Cardiac muscle cell (in vitro differentiated cells and primary cell): ENCODE data around the gene TMEM168. TPM values are rescaled to one million over a fixed set of nuclear protein-coding genes. Genes with fewer than 3 reads are reported as not detected.

Experiments used
- DNase-seq, 2 donors: peaks; one replicate each; pipeline versions ENCODE4 v3.0.0 to v3.0.0-alpha.2; 2010 to 2017; ENCODE audit warnings: low read depth in 1 of 2, low spot score in 1 of 2
- H3K27ac ChIP-seq: fragments of 200-600 bp; sonication (generic); 2 replicates; pipeline ENCODE4 v1.5.1; 2016
- H3K27me3 ChIP-seq: fragments of 200-600 bp; sonication (generic); 2 replicates; pipeline ENCODE4 v1.6.0; 2016; ENCODE audit warnings: control low read depth
- H3K36me3 ChIP-seq: fragments of 200-600 bp; sonication (generic); 2 replicates; pipeline ENCODE4 v1.5.1; 2016; ENCODE audit warnings: control low read depth
- H3K4me1 ChIP-seq: fragments of 200-600 bp; sonication (generic); 2 replicates; pipeline ENCODE4 v1.8.1; 2017; ENCODE audit warnings: low read depth, mild to moderate bottlenecking, mixed run types
- H3K4me3 ChIP-seq: fragments of 200-600 bp; sonication (generic); 2 replicates; pipeline ENCODE4 v1.5.1; 2016; ENCODE audit warnings: mild to moderate bottlenecking
- H3K9me3 ChIP-seq: fragments of 200-600 bp; sonication (generic); 2 replicates; pipeline ENCODE4 v1.5.1; 2017; ENCODE audit warnings: low read depth, mild to moderate bottlenecking, control low read depth
- polyA plus RNA-seq: library from polyadenylated mRNA; unstranded; fragments of >200 nt; fragmentation: Nextera tagmentation; extraction: Ambion mirVana; gene quantifications from 2 replicates; pipeline ENCODE4 v1.2.1, GENCODE V29; 2016
- total RNA-seq: library from RNA; depleted of rRNA; stranded (reverse); fragments of >200 nt; gene quantifications from 2 replicates; pipeline ENCODE4 v1.2.3, GENCODE V29; 2016
- TF ChIP-seq, protein P1 (sequence below): IDR thresholded peaks from 2 replicates; pipeline ENCODE4 v1.5.1; 2012; ENCODE audit warnings: low read depth, mild to moderate bottlenecking, low read length

Gene TMEM168
- total and polyA plus RNA-seq, 2 experiments from 2014 or later = 12.7 to 24.7 TPM

DNA sequence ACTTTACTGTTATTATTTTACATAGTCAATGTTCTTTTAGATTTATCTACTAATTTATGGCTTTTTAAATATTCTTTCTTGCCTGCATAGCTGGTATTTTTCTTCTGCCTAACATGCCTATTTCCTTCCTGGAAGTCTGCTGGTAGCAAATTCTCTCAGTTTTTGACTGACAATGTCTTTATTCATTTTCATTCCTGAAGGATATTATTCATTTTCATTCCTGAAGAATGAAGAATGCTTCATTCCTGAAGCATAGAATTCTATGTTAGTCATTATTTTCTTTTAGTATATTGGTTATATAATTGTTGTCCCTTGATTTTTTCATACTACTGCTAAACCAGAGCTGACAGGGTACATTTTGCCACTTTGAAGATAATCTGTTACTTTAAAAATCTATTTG is 41.8 kb downstream of the TMEM168 start:
- Histone ChIP-seq H3K9me3 (no peaks in the 10 kb centered on the region), H3K27me3 (no peaks in the 10 kb centered on the region), H3K27ac (no peak overlapping the region), H3K4me3 (no peak overlapping the region), H3K4me1 (peaks cover 17% of the 10 kb centered on the region), H3K36me3 (no peaks in the 10 kb centered on the region)
- DNase-seq = no peak
- TF ChIP-seq, protein P1, sequence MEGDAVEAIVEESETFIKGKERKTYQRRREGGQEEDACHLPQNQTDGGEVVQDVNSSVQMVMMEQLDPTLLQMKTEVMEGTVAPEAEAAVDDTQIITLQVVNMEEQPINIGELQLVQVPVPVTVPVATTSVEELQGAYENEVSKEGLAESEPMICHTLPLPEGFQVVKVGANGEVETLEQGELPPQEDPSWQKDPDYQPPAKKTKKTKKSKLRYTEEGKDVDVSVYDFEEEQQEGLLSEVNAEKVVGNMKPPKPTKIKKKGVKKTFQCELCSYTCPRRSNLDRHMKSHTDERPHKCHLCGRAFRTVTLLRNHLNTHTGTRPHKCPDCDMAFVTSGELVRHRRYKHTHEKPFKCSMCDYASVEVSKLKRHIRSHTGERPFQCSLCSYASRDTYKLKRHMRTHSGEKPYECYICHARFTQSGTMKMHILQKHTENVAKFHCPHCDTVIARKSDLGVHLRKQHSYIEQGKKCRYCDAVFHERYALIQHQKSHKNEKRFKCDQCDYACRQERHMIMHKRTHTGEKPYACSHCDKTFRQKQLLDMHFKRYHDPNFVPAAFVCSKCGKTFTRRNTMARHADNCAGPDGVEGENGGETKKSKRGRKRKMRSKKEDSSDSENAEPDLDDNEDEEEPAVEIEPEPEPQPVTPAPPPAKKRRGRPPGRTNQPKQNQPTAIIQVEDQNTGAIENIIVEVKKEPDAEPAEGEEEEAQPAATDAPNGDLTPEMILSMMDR = no peak

DNA sequence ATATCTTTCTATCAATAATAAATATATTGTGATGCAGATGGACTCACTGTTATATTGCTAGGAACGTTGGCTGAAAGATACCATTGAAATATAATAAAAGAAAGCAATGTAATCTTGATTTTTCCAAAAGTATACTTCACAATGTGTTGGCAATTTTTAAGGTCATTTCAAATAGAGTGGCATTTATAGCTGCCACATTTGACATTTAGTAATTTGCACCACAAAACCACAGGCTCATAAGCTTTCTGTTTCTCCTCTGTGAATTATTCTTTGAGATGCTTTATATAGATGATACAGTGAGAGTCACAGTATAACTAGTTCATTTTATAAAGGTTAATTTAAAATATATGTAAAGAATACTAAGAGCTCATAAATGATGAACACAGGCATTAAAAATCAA is 44.6 kb downstream of the TMEM168 start:
- Histone ChIP-seq H3K27ac (no peak overlapping the region), H3K36me3 (no peaks in the 10 kb centered on the region), H3K4me3 (no peak overlapping the region), H3K9me3 (no peaks in the 10 kb centered on the region), H3K4me1 (peaks cover 20% of the 10 kb centered on the region), H3K27me3 (no peaks in the 10 kb centered on the region)
- TF ChIP-seq, protein P1 = no peak
- DNase-seq = no peak

DNA sequence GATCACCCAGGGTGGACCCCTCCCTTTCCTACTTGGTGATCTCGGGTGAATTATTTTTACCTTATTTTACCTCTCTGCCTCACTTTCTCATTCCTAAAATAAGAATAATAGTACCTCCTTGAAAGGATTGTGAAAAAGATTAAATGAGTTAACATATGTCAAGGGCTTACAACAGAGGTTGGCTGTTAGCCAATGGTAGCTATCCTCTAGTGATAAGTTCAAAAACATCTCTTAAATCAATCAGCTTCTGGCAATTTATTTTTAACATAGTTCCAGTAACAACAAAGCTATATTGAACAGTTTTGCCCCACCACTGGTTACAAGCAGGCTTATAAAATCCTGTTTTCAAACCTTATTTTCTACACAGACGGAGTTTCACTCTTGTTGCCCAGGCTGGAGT is 45.4 kb downstream of the TMEM168 start:
- DNase-seq = peak; percentile 8 to 13
- Histone ChIP-seq H3K27ac (peak overlapping the region; percentile 38), H3K4me1 (peaks cover 20% of the 10 kb centered on the region), H3K36me3 (no peaks in the 10 kb centered on the region), H3K27me3 (no peaks in the 10 kb centered on the region), H3K4me3 (no peak overlapping the region), H3K9me3 (no peaks in the 10 kb centered on the region)
- TF ChIP-seq, protein P1 = no peak

DNA sequence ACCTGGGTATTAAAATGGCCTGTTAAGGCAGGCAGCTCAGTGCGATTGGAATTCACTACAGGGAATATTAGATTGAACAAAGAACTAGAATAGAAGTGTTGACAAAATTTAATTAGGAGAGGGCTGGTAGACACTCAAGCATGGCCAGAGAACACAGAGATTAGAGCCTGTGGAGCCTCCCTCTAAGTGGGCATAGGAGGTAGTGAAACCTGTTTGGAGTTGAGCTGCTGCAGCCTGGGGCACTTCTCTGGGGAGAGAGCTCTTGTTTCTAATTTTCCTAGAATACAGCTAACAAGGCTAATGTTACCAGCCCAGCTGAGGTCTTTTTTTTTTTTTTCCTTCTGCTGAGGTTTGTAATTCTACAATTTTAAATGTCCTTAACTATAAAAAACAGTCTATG is 46.4 kb downstream of the TMEM168 start:
- peaks cover 20% of the 10 kb centered on the region for H3K4me1 ChIP-seq
- TF ChIP-seq, protein P1 = no peak

DNA sequence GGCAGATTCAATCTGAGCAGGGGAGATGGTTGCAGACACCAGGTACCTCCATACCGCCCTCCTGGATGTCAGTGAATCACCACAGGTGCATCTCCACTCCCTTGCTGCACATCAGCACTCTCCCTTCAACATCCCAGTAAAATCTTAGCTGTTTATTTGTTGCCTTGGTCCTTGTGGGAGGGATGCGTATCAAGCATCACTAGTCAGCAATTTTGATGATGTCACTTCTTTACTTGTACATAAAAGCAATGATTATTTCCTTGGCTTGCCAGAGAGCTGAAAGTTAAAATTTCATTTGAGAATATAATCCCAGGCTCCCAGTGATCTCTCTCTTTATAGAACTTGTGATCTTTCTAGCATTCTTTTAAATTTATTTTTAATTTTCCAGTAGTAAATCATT is 49.5 kb downstream of the TMEM168 start:
- DNase-seq = no peak
- Histone ChIP-seq H3K36me3 (no peaks in the 10 kb centered on the region), H3K27ac (no peak overlapping the region), H3K9me3 (no peaks in the 10 kb centered on the region), H3K4me1 (peaks cover 20% of the 10 kb centered on the region), H3K27me3 (no peaks in the 10 kb centered on the region), H3K4me3 (no peak overlapping the region)
- TF ChIP-seq, protein P1 = no peak

More for the DNA sequence above, 46.4 kb downstream of the TMEM168 start:
- no peaks in the 10 kb centered on the region for H3K9me3 ChIP-seq
- no peak overlapping the region for H3K4me3 ChIP-seq
- no peaks in the 10 kb centered on the region for H3K36me3 ChIP-seq
- DNase-seq = peak in 1 of 2 donors; percentile 73
- H3K27ac ChIP-seq = no peak overlapping the region
- H3K27me3 ChIP-seq = no peaks in the 10 kb centered on the region
